ENCODE data around the gene PRCC. TPM values are rescaled to one million over a fixed set of nuclear protein-coding genes. Genes with fewer than 3 reads are reported as not detected.

Gene PRCC
- 21.4 TPM for total RNA-seq (ENCODE audit: insufficient read depth, low replicate concordance)

GRCh38 chr1:156767101-156767878 is at the start of gene PRCC:
PRCC (plus strand) TSS chr1:156767535; CDS start chr1:156767772, 237 bp downstream.
- DNase-seq (ENCODE audit: low spot score), result peak; percentile 100

- DNase-seq (ENCODE audit: low spot score), result no peak
Measured at GRCh38 chr1:156721131-156721530, 46.2 kb upstream of the PRCC start.

GRCh38 chr1:156721535-156721934 is 45.8 kb upstream of the PRCC start:
- no peak for DNase-seq (ENCODE audit: low spot score)

GRCh38 chr1:156725683-156726280 is 41.6 kb upstream of the PRCC start:
- DNase-seq (ENCODE audit: low spot score), result peak; percentile 92

GRCh38 chr1:156726549-156727226 is 40.6 kb upstream of the PRCC start:
- DNase-seq (ENCODE audit: low spot score), result no peak

GRCh38 chr1:156727492-156727891 is 39.8 kb upstream of the PRCC start:
- DNase-seq (ENCODE audit: low spot score), result no peak

- peak; percentile 84 for DNase-seq (ENCODE audit: low spot score)
Measured at GRCh38 chr1:156727926-156728598, 39.3 kb upstream of the PRCC start, which contains the start of gene METTL25B. METTL25B (plus strand) TSS chr1:156728469; CDS start chr1:156729105, 636 bp downstream.

- peak; percentile 98 for DNase-seq (ENCODE audit: low spot score)
Measured at GRCh38 chr1:156728599-156729462, 38.5 kb upstream of the PRCC start, which contains the start of gene ISG20L2. ISG20L2 (minus strand) TSS chr1:156728766; CDS start chr1:156727652, 1,114 bp downstream.

- DNase-seq (ENCODE audit: low spot score), result no peak
Measured at GRCh38 chr1:156733989-156734584, 33.2 kb upstream of the PRCC start.

- DNase-seq (ENCODE audit: low spot score), result no peak
Measured at GRCh38 chr1:156738407-156738806, 28.9 kb upstream of the PRCC start.

GRCh38 chr1:156738916-156739315 is 28.4 kb upstream of the PRCC start:
- no peak for DNase-seq (ENCODE audit: low spot score)

- no peak for DNase-seq (ENCODE audit: low spot score)
Measured at GRCh38 chr1:156740237-156740740, 27.0 kb upstream of the PRCC start.

GRCh38 chr1:156740741-156741480 is 26.4 kb upstream of the PRCC start, which contains the start of gene MRPL24:
MRPL24 (minus strand) TSS chr1:156741088; CDS start chr1:156738704, 2,384 bp downstream.
- peak; percentile 100 for DNase-seq (ENCODE audit: low spot score)

- DNase-seq (ENCODE audit: low spot score), result no peak
Measured at GRCh38 chr1:156741481-156741983, 25.8 kb upstream of the PRCC start.

GRCh38 chr1:156742017-156742416 is 25.3 kb upstream of the PRCC start:
- no peak for DNase-seq (ENCODE audit: low spot score)

- DNase-seq (ENCODE audit: low spot score), result no peak
Measured at GRCh38 chr1:156742801-156743200, 24.5 kb upstream of the PRCC start.

- DNase-seq (ENCODE audit: low spot score), result no peak
Measured at GRCh38 chr1:156743367-156744302, 23.7 kb upstream of the PRCC start.

- DNase-seq (ENCODE audit: low spot score), result no peak
Measured at GRCh38 chr1:156744344-156744743, 23.0 kb upstream of the PRCC start.
